ENCODE measurements around the gene RGS7BP. TPM values are rescaled to one million over a fixed set of nuclear protein-coding genes. Genes with fewer than 3 reads are reported as not detected.
A peak's percentile ranks its signal among the peaks of the same experiment; 100 is the strongest.

Gene RGS7BP
- total and polyA plus RNA-seq, 2 experiments from 2014 or later, result 3.3 to 5.4 TPM

DNA sequence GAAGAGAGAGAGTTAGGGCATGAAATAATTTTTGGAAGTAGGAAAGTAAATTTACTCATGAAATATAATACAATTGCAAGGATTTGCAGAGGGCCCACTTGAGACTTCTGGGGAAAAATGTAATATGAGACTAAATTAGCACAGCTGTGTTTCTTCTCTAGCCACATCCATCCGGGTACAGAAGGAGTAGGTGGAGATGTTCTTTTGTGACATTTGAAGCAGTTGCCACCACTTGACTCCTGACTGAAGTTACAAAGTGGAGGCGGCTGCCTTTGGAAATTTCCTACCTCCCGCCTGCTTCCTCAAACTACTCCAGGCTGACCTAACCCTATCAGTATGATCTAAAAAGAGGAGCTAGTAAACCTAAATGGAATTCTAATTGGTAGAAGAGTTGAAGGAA, 126.4 kb downstream of the RGS7BP start:
- Histone ChIP-seq H3F3A (replicated peaks; ENCODE audit: low read depth) (no peaks in the 10 kb centered on the region), H3K9me2 (ENCODE audit: insufficient read depth) (no peaks in the 10 kb centered on the region), H3K79me2 (replicated peaks; ENCODE audit: insufficient read depth) (no peaks in the 10 kb centered on the region), H3K36me3 (ENCODE audit: insufficient read depth) (no peaks in the 10 kb centered on the region), H2AFZ (no peak overlapping the region), H3K27ac (ENCODE audit: low read depth) (no peak overlapping the region), H3K4me2 (no peak overlapping the region), H3K4me3 (no peak overlapping the region), H3K27me3 (ENCODE audit: insufficient read depth) (no peaks in the 10 kb centered on the region), H3K4me1 (ENCODE audit: insufficient read depth) (0 out of 2 replicates have a peak, but pooled peaks cover under 1% of the 10 kb centered on the region), H4K20me1 (replicated peaks; ENCODE audit: insufficient read depth) (no peaks in the 10 kb centered on the region)
- peaks cover 5% of the 10 kb centered on the region for H3K4me1 Mint-ChIP-seq
- H3K27ac Mint-ChIP-seq, result no peak overlapping the region
- DNase-seq (ENCODE audit: low spot score) (peak; percentile 21), ATAC-seq (no peak)
- no peaks in the 10 kb centered on the region for H3K36me3 Mint-ChIP-seq (ENCODE audit: low read depth)
- no peaks in the 10 kb centered on the region for H3K9me3 Mint-ChIP-seq
- peaks cover 2% of the 10 kb centered on the region for H3K27me3 Mint-ChIP-seq (ENCODE audit: insufficient read depth, low read depth, poor library complexity)
- no peak overlapping the region for H3K4me3 Mint-ChIP-seq
- TF ChIP-seq CREB1 (CRISPR knock-in tag; IDR thresholded peaks at IDR 0.05; ENCODE audit: low read depth), result no peak
- TF ChIP-seq STAT1 (IDR thresholded peaks at IDR 0.05; ENCODE audit: unreplicated experiment), result no peak
- TF ChIP-seq, protein P1, sequence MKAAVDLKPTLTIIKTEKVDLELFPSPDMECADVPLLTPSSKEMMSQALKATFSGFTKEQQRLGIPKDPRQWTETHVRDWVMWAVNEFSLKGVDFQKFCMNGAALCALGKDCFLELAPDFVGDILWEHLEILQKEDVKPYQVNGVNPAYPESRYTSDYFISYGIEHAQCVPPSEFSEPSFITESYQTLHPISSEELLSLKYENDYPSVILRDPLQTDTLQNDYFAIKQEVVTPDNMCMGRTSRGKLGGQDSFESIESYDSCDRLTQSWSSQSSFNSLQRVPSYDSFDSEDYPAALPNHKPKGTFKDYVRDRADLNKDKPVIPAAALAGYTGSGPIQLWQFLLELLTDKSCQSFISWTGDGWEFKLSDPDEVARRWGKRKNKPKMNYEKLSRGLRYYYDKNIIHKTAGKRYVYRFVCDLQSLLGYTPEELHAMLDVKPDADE (IDR thresholded peaks at IDR 0.05), result no peak
- TF ChIP-seq NANOG (IDR thresholded peaks at IDR 0.05; ENCODE audit: borderline replicate concordance), result no peak
- TF ChIP-seq ZNF331 (CRISPR knock-in tag; IDR thresholded peaks at IDR 0.05; ENCODE audit: low read depth), result no peak
- TF ChIP-seq, protein P2, sequence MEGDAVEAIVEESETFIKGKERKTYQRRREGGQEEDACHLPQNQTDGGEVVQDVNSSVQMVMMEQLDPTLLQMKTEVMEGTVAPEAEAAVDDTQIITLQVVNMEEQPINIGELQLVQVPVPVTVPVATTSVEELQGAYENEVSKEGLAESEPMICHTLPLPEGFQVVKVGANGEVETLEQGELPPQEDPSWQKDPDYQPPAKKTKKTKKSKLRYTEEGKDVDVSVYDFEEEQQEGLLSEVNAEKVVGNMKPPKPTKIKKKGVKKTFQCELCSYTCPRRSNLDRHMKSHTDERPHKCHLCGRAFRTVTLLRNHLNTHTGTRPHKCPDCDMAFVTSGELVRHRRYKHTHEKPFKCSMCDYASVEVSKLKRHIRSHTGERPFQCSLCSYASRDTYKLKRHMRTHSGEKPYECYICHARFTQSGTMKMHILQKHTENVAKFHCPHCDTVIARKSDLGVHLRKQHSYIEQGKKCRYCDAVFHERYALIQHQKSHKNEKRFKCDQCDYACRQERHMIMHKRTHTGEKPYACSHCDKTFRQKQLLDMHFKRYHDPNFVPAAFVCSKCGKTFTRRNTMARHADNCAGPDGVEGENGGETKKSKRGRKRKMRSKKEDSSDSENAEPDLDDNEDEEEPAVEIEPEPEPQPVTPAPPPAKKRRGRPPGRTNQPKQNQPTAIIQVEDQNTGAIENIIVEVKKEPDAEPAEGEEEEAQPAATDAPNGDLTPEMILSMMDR (conservative IDR thresholded peaks at IDR 0.05; ENCODE audit: low read depth in 2 of 2), result no peak
- TF ChIP-seq, protein P3, sequence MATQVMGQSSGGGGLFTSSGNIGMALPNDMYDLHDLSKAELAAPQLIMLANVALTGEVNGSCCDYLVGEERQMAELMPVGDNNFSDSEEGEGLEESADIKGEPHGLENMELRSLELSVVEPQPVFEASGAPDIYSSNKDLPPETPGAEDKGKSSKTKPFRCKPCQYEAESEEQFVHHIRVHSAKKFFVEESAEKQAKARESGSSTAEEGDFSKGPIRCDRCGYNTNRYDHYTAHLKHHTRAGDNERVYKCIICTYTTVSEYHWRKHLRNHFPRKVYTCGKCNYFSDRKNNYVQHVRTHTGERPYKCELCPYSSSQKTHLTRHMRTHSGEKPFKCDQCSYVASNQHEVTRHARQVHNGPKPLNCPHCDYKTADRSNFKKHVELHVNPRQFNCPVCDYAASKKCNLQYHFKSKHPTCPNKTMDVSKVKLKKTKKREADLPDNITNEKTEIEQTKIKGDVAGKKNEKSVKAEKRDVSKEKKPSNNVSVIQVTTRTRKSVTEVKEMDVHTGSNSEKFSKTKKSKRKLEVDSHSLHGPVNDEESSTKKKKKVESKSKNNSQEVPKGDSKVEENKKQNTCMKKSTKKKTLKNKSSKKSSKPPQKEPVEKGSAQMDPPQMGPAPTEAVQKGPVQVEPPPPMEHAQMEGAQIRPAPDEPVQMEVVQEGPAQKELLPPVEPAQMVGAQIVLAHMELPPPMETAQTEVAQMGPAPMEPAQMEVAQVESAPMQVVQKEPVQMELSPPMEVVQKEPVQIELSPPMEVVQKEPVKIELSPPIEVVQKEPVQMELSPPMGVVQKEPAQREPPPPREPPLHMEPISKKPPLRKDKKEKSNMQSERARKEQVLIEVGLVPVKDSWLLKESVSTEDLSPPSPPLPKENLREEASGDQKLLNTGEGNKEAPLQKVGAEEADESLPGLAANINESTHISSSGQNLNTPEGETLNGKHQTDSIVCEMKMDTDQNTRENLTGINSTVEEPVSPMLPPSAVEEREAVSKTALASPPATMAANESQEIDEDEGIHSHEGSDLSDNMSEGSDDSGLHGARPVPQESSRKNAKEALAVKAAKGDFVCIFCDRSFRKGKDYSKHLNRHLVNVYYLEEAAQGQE (IDR thresholded peaks at IDR 0.05; ENCODE audit: unreplicated experiment), result no peak
- no peak for TF ChIP-seq ZNF114 (CRISPR knock-in tag; IDR thresholded peaks at IDR 0.05)
- no peak for TF ChIP-seq EZH2phosphoT487 (IDR thresholded peaks at IDR 0.05; ENCODE audit: unreplicated experiment)

Measured in GM23338 (cell line).